Measurements from ENCODE around the gene GTF3C1.

The GTF3C1 gene

GRCh38 chr16:27482397-27483087, 67.2 kb downstream of the GTF3C1 start:
- DNase-seq, result no peak

- no peak for DNase-seq
Measured at GRCh38 chr16:27481282-27481934, 68.3 kb downstream of the GTF3C1 start.

GRCh38 chr16:27480761-27481160, 69.0 kb downstream of the GTF3C1 start:
- DNase-seq, result no peak

DNA sequence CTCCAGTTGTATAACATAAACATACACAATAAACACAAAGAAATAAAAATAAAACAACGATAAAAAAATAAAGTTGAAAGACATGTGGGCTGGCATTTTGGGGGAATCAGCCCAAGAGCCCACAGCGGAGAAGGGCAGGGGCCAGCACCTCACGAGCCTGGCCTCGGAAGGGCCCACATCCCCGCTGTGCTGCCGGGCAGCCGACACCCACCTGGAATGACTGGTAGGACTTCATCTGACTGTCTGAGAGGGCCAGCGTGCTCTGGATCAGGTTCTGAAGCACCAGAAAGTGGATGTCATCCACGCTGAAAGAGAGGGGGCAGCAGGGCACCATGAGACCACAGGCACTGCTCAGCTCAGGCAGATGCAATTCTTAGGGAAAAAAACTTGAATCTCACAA, 73.5 kb downstream of the GTF3C1 start:
- no peak for DNase-seq

DNA sequence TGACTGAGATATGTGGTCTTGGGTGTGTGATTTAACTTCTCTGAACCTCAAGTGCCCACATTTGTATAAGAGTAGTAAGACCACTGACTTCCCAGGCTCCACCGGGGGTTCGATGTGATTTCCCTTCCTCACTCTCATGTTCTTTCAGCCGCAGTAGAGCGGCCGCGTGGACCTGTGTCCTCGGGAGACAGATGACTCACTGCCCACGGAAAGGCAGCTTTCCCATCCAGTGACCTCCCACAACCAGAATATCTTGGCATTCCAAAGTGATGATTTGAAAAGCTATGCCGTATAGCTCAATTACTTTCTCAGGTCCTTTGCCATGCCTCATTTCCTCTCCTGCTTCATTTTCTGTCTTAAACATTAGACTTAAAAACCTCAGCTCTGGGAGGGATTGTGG, 74.2 kb downstream of the GTF3C1 start:
- no peak for DNase-seq

- no peak for DNase-seq
Measured at GRCh38 chr16:27474921-27475320, 74.8 kb downstream of the GTF3C1 start.

GRCh38 chr16:27474041-27474440, 75.7 kb downstream of the GTF3C1 start:
- no peak for DNase-seq

DNA sequence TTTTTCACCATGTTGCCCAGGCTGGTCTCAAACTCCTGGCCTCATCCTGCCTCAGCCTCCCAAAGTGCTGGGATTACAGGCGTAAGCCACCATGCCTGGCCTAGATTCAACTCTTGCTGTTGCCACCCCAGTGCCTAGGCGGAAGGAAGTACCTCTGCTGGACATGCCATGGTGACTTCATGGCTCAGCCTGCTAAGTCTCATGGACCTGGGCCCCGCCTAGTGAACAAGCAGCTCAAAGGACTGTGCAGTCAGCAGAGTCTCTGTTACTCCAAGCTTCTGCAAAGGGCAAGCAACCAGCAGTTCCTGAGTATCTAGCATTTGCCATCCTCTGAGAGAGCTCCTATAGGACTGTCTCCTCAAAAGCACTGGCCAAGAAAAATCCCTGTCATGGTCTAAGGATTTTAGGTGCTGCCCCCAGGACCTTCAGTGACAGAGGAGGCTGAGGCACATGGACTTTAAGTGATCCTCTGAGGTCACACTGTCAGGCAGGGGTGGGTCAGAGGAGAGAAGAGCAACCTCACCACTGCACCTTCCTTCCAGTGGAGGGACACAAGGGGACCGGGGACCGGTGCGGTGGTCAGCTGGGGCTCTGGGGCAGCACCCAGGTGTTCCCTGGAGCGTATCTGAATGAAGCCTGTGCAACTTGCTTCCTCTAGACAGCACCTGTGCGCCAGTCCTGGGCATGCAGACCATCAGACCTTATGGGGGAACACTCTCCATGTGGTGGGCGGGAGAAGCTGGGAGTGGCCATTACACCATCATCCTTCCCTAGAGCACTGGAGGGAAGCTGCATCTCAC, 76.4 kb downstream of the GTF3C1 start:
- no peak for DNase-seq

GRCh38 chr16:27472091-27473020, 77.4 kb downstream of the GTF3C1 start:
- no peak for DNase-seq

DNA sequence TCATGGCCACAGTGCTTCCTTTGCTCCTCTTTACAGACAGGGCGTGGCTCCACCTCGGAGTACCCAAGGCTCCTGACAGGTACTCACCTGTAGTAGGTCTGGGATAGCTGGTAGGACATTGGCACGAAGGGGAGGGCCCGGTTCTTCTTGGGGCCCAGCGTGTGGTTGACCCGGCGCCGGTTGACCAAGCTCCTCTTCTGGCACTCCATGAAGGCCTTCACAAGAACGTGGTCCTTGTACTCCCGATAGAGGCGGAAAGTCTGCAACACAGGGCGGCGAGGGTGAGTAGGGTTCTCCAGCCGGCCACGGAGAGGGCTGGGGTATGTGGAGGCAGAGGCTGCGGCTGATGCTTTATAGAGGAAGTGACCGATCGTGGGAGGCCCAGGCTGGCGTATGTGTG, 78.1 kb downstream of the GTF3C1 start:
- no peak for DNase-seq

- DNase-seq, result no peak
Measured at GRCh38 chr16:27470567-27471431, 78.9 kb downstream of the GTF3C1 start.

- no peak for DNase-seq
Measured at GRCh38 chr16:27468941-27469531, 80.7 kb downstream of the GTF3C1 start.

DNA sequence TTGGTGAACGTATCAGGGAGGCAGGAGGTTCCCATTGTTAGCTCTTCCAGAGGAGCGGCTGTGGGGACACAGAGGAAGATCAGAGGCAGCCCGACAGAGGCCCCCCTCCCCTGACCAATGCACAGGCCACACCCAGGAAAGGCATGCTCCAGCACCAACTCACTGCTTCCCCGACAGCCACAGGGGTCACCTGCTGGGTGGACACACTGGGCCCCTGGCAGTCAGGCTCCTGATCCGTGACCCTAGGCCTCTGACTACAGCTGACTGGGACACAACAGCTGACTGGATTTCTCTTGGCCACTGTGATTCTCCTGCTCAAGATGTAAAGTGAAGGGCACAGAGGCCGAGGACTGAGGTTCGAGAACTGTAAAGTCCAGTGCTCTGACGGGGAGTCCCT, 84.2 kb downstream of the GTF3C1 start:
- no peak for DNase-seq

DNA sequence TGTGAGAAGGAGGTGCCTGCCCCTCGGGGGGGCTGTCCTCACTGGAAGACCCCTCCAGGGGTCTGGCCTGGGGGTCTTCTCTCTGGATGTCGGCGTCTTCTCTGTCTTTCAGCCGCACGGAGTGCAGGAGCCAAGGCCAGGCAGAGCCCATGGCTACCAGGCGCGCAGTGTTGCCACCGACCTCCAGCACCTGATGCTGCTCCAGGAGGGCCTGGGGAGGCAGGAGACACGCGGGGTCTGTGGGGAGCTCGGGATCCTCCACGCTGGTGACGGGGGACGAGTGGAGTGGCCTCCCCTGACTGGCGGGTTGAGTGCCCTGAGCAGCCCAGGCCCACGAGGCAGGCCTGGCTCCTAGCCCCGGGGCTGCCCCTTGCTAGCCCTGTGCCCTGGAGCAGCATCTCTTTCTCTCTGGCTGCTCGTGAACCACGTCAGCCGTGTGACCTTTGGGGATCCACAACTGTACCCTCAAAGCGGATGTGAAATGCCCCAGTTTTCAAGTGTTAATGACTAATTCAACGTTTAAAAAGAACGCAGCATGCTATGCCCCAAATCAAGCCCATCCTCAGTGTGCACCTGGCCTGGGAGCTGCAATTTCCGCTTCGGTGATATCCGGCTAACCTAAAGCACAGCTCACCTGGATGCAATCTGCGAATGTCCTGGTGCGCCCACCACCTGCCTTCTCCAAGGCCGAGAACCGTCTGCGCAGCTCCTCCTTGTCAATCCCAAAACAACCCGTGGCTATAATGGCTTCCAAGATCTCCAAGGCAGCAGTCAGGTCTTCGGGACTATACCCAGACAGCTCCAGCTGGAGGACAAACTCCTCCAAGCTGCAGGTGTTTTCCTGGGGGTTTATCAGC, 84.9 kb downstream of the GTF3C1 start:
- DNase-seq, result no peak

- DNase-seq, result no peak
Measured at GRCh38 chr16:27463741-27464591, 85.7 kb downstream of the GTF3C1 start.

DNA sequence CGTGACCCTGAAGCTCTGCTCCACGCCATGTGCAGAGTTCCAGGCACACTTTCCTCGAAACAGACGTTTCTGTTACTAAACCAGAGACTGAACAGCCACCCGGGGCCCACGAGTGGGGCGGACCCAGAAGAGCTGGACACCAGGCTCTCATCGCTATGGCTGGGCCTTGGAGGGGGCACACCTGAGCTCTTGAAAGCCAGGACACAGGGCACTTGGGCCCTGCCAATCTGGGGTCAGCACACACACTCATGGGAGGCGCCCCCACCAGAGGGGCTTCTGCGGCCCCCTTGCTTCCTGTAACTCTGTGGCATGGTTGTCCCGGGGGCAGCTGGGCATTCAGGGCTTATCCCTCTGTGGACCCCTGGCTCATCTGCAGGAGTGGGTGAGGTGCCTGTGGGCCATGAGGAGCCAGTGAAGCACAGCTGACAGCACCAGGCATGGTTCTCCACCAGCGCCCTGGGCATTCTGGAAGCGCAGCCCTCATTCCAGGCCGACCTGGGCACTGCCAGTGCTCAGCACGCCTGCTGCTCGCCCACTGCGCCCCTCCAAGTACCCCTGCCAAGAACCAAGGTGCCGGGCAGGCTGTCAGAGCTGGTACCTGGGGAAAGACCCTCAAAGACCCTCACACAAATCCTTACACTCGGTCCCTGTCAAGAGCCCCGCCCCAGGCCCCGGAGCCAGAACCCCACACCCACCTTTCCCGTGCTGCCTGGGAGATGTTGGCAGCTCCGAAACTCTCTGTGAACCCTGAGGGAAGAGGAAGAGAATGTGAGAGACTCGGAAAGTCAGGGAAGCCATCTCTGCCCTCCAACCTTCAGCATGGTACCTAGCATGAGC, 86.6 kb downstream of the GTF3C1 start:
- no peak for DNase-seq

GRCh38 chr16:27462200-27462845, 87.4 kb downstream of the GTF3C1 start:
- DNase-seq, result no peak
